ENCODE results near the gene OCA2. TPM values are rescaled to one million over a fixed set of nuclear protein-coding genes. Genes with fewer than 3 reads are reported as not detected.

The OCA2 gene
- total RNA-seq, 1 experiment from 2014 or later: 0.09 TPM

GRCh38 chr15:27865926-27866325, 233.2 kb downstream of the OCA2 start:
- Histone ChIP-seq H3K4me1 (ENCODE audit: insufficient read depth, low read length, poor library complexity, severe bottlenecking) (no peaks in the 10 kb centered on the region), H3K9me3 (ENCODE audit: low read depth, low read length, poor library complexity, severe bottlenecking) (peaks cover 43% of the 10 kb centered on the region), H3K27ac (ENCODE audit: low read depth, low read length, poor library complexity, severe bottlenecking) (no peak overlapping the region), H3K4me3 (ENCODE audit: low read depth, low read length, poor library complexity, severe bottlenecking) (no peak overlapping the region), H3K27me3 (replicated peaks; ENCODE audit: insufficient read depth, low read depth, low read length, poor library complexity) (no peaks in the 10 kb centered on the region), H3K36me3 (ENCODE audit: insufficient read depth, low read length, poor library complexity, severe bottlenecking) (no peaks in the 10 kb centered on the region)
- BruUV-seq (replicated peaks): no TSS peak
- DNase-seq (ENCODE audit: low spot score): no peak
- intact Hi-C loops (cut with micrococcal nuclease; ENCODE audit: unreplicated experiment): no loop called here
- CTCF ChIA-PET: no interaction called here
- TF ChIP-seq EZH2 (IDR thresholded peaks at IDR 0.05; ENCODE audit: borderline replicate concordance, low read depth, low read length, poor library complexity, severe bottlenecking) (no peak), CTCF (conservative IDR thresholded peaks at IDR 0.05; ENCODE audit: low read depth, low read length) (no peak)
- POLR2A ChIA-PET (ENCODE audit: low non-redundant PET): no interaction called here

- CTCF ChIA-PET: no interaction called here
Measured at GRCh38 chr15:27865323-27865922, 233.7 kb downstream of the OCA2 start.

GRCh38 chr15:27864719-27865118, 234.4 kb downstream of the OCA2 start:
- Histone ChIP-seq H3K9me3 (ENCODE audit: low read depth, low read length, poor library complexity, severe bottlenecking) (peaks cover 52% of the 10 kb centered on the region), H3K27me3 (replicated peaks; ENCODE audit: insufficient read depth, low read depth, low read length, poor library complexity) (no peaks in the 10 kb centered on the region), H3K27ac (ENCODE audit: low read depth, low read length, poor library complexity, severe bottlenecking) (no peak overlapping the region), H3K36me3 (ENCODE audit: insufficient read depth, low read length, poor library complexity, severe bottlenecking) (no peaks in the 10 kb centered on the region), H3K4me3 (ENCODE audit: low read depth, low read length, poor library complexity, severe bottlenecking) (no peak overlapping the region), H3K4me1 (ENCODE audit: insufficient read depth, low read length, poor library complexity, severe bottlenecking) (no peaks in the 10 kb centered on the region)
- intact Hi-C loops (cut with micrococcal nuclease; ENCODE audit: unreplicated experiment): no loop called here
- no TSS peak for BruUV-seq (replicated peaks)
- CTCF ChIA-PET: no interaction called here
- DNase-seq (ENCODE audit: low spot score): no peak
- POLR2A ChIA-PET (ENCODE audit: low non-redundant PET): no interaction called here
- TF ChIP-seq EZH2 (IDR thresholded peaks at IDR 0.05; ENCODE audit: borderline replicate concordance, low read depth, low read length, poor library complexity, severe bottlenecking) (no peak), CTCF (conservative IDR thresholded peaks at IDR 0.05; ENCODE audit: low read depth, low read length) (no peak)

More at GRCh38 chr15:27865323-27865922, 233.7 kb downstream of the OCA2 start:
- H3K27me3 ChIP-seq (replicated peaks; ENCODE audit: insufficient read depth, low read depth, low read length, poor library complexity): no peaks in the 10 kb centered on the region
- peaks cover 48% of the 10 kb centered on the region for H3K9me3 ChIP-seq (ENCODE audit: low read depth, low read length, poor library complexity, severe bottlenecking)
- H3K27ac ChIP-seq (ENCODE audit: low read depth, low read length, poor library complexity, severe bottlenecking): no peak overlapping the region
- POLR2A ChIA-PET (ENCODE audit: low non-redundant PET): no interaction called here
- no TSS peak for BruUV-seq (replicated peaks)
- H3K36me3 ChIP-seq (ENCODE audit: insufficient read depth, low read length, poor library complexity, severe bottlenecking): no peaks in the 10 kb centered on the region
- intact Hi-C loops (cut with micrococcal nuclease; ENCODE audit: unreplicated experiment): no loop called here
- no peak overlapping the region for H3K4me3 ChIP-seq (ENCODE audit: low read depth, low read length, poor library complexity, severe bottlenecking)
- TF ChIP-seq CTCF (conservative IDR thresholded peaks at IDR 0.05; ENCODE audit: low read depth, low read length) (no peak), EZH2 (IDR thresholded peaks at IDR 0.05; ENCODE audit: borderline replicate concordance, low read depth, low read length, poor library complexity, severe bottlenecking) (no peak)
- no peaks in the 10 kb centered on the region for H3K4me1 ChIP-seq (ENCODE audit: insufficient read depth, low read length, poor library complexity, severe bottlenecking)
- DNase-seq (ENCODE audit: low spot score): no peak
